ENCODE results near the gene DMBX1. TPM values are rescaled to one million over a fixed set of nuclear protein-coding genes. Genes with fewer than 3 reads are reported as not detected.

Gene DMBX1
- total RNA-seq, 1 experiment from 2014 or later = 2.3 TPM

- Histone ChIP-seq H3T11ph (ENCODE audit: low read length) (no peak overlapping the region), H3K18ac (ENCODE audit: insufficient read length, low read depth, low read length) (no peak overlapping the region), H3K27me3 (ENCODE audit: insufficient read depth, low read length) (peaks cover 4% of the 10 kb centered on the region; the same call in 1 of the 2 replicates), H3K79me2 (ENCODE audit: insufficient read depth, low read length) (no peaks in the 10 kb centered on the region), H3K4ac (ENCODE audit: low read depth, low read length) (no peak overlapping the region), H2BK120ac (ENCODE audit: low read depth, low read length, poor library complexity, severe bottlenecking) (no peak overlapping the region), H2AK5ac (ENCODE audit: insufficient read length, low read length) (no peak overlapping the region), H2AFZ (ENCODE audit: low read length) (no peak overlapping the region), H3K23ac (ENCODE audit: insufficient read length, low read depth, low read length) (no peak overlapping the region), H2BK20ac (ENCODE audit: low read depth, low read length, poor library complexity, severe bottlenecking) (no peak overlapping the region), H3K4me1 (ENCODE audit: insufficient read depth, low read length) (no peaks in the 10 kb centered on the region), H3K14ac (ENCODE audit: insufficient read depth, low read length) (no peak overlapping the region), H3K4me2 (ENCODE audit: insufficient read depth, insufficient read length, low read length) (no peak overlapping the region), H4K20me1 (ENCODE audit: control insufficient read depth, insufficient read depth, insufficient read length) (no peaks in the 10 kb centered on the region), H3K56ac (ENCODE audit: insufficient read length, low read depth, low read length) (no peak overlapping the region), H4K91ac (ENCODE audit: insufficient read length, low read depth, low read length) (no peak overlapping the region), H3K23me2 (ENCODE audit: insufficient read length, low read depth, low read length, poor library complexity, severe bottlenecking) (no peaks in the 10 kb centered on the region), H2BK5ac (ENCODE audit: insufficient read length, low read length) (no peak overlapping the region), H3K27ac (ENCODE audit: insufficient read length, low read depth, low read length) (no peak overlapping the region), H2BK15ac (ENCODE audit: low read depth, low read length) (no peak overlapping the region), H4K8ac (replicated peaks; ENCODE audit: insufficient read length, low read depth, low read length) (no peak overlapping the region), H4K5ac (ENCODE audit: insufficient read length, low read depth, low read length) (no peak overlapping the region), H2BK12ac (ENCODE audit: insufficient read length, low read depth, low read length) (no peak overlapping the region), H3K9ac (ENCODE audit: extremely low read depth, insufficient read length, low read length) (no peak overlapping the region), H3K79me1 (ENCODE audit: insufficient read depth, low read depth, low read length, poor library complexity, severe bottlenecking) (no peaks in the 10 kb centered on the region), H3K9me3 (ENCODE audit: control insufficient read depth, low read depth, low read length) (no peaks in the 10 kb centered on the region)
- Mint-ChIP-seq H3K4me1 (peaks cover 33 to 61% of the 10 kb centered on the region in 2 experiments), H3K4me3 (no peak overlapping the region), H3K9me3 (peaks cover 0 to 3% of the 10 kb centered on the region in 2 experiments; a peak in 1 of 5 replicates), H3K36me3 (ENCODE audit: insufficient read depth in 1 of 3, low read depth in 3 of 3) (no peaks in the 10 kb centered on the region), H3K27me3 (ENCODE audit: low read depth) (peaks cover 98% of the 10 kb centered on the region), H3K27ac (no peak overlapping the region)
- no CpG with 5 or more reads among the region's 7 CpGs for WGBS (ENCODE audit: extremely low coverage, insufficient read length, low lambda C conversion rate)
- no peak for TF ChIP-seq CTCF (conservative IDR thresholded peaks at IDR 0.05)
- no peak for DNase-seq
Measured at GRCh38 chr1:46458846-46459245, 30.8 kb upstream of the DMBX1 start.
